ENCODE data around the gene SH3PXD2A. TPM values are rescaled to one million over a fixed set of nuclear protein-coding genes. Genes with fewer than 3 reads are reported as not detected.

The SH3PXD2A gene
- total RNA-seq, 1 donor from 2014 or later, result 17.3 TPM

DNA sequence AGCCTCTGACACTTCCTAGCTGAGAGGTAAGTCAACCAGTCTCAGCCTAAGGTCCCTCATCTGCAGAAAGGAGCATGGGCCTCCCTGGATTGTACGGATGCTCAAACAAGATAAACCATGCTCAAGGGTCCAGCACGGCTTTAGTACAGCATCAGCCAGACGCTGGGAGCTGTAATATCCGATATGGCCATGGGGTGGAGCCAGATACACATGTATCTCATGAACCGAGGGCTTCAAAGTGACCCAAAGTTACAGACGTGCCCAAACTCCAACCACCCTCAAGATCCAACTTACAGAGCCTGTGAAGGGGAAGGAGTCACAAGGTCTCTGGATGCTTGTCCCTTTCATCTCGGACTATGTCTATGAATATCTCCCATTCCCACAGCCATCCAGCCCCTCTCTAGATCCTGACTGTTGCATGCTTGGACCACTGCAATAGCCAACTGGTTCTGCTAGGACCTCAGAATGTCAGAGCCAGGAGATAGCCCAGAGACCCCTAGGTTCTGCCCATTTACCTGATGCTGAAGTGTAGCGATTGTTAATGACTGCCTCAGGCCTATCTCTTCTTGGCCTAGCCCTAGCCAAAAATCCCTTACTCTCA lies 142.4 kb downstream of the SH3PXD2A start:
- H3K4me2 ChIP-seq (ENCODE audit: low read length), result no peak overlapping the region
- DNase-seq (ENCODE audit: low read depth) (peak; percentile 41), FAIRE-seq (peak; percentile 98)
- no peak overlapping the region for H3K9ac ChIP-seq (ENCODE audit: low read length)
- H3K27me3 ChIP-seq (ENCODE audit: insufficient read depth, low read length), result no peaks in the 10 kb centered on the region
- no peak overlapping the region for H3K4me3 Mint-ChIP-seq (ENCODE audit: unreplicated experiment)
- H3K4me3 ChIP-seq (ENCODE audit: insufficient read depth, low read depth, low read length), result no peak overlapping the region
- TF ChIP-seq, protein P1, sequence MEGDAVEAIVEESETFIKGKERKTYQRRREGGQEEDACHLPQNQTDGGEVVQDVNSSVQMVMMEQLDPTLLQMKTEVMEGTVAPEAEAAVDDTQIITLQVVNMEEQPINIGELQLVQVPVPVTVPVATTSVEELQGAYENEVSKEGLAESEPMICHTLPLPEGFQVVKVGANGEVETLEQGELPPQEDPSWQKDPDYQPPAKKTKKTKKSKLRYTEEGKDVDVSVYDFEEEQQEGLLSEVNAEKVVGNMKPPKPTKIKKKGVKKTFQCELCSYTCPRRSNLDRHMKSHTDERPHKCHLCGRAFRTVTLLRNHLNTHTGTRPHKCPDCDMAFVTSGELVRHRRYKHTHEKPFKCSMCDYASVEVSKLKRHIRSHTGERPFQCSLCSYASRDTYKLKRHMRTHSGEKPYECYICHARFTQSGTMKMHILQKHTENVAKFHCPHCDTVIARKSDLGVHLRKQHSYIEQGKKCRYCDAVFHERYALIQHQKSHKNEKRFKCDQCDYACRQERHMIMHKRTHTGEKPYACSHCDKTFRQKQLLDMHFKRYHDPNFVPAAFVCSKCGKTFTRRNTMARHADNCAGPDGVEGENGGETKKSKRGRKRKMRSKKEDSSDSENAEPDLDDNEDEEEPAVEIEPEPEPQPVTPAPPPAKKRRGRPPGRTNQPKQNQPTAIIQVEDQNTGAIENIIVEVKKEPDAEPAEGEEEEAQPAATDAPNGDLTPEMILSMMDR (IDR thresholded peaks at IDR 0.05; ENCODE audit: insufficient read depth, low read depth, low read length), result peak; percentile 93
- TF ChIP-seq EZH2 (IDR thresholded peaks at IDR 0.05; ENCODE audit: insufficient read depth, low read length), result no peak
- no peak overlapping the region for H3K27ac Mint-ChIP-seq (ENCODE audit: unreplicated experiment)
- H3K36me3 ChIP-seq (ENCODE audit: insufficient read depth, low read length), result no peaks in the 10 kb centered on the region
- no peak overlapping the region for H2AFZ ChIP-seq (ENCODE audit: low read depth, low read length)
- H3K27me3 Mint-ChIP-seq (ENCODE audit: low read depth, unreplicated experiment), result no peaks in the 10 kb centered on the region
- peaks cover 32% of the 10 kb centered on the region for H3K4me1 Mint-ChIP-seq (ENCODE audit: low read depth, unreplicated experiment)
- H3K4me1 ChIP-seq (ENCODE audit: insufficient read depth, low read length), result peaks cover 25% of the 10 kb centered on the region
- no peaks in the 10 kb centered on the region for H3K79me2 ChIP-seq (ENCODE audit: insufficient read depth, low read length)
- no peaks in the 10 kb centered on the region for H3K9me3 Mint-ChIP-seq (ENCODE audit: unreplicated experiment)
- H3K9me3 ChIP-seq (ENCODE audit: insufficient read depth, low read depth, low read length), result no peaks in the 10 kb centered on the region
- H3K36me3 Mint-ChIP-seq (ENCODE audit: low read depth, unreplicated experiment), result peaks cover 5% of the 10 kb centered on the region
- peaks cover 3% of the 10 kb centered on the region for H4K20me1 ChIP-seq (ENCODE audit: insufficient read depth, low read length)
- no peak overlapping the region for H3K27ac ChIP-seq (ENCODE audit: low read depth, low read length)

DNA sequence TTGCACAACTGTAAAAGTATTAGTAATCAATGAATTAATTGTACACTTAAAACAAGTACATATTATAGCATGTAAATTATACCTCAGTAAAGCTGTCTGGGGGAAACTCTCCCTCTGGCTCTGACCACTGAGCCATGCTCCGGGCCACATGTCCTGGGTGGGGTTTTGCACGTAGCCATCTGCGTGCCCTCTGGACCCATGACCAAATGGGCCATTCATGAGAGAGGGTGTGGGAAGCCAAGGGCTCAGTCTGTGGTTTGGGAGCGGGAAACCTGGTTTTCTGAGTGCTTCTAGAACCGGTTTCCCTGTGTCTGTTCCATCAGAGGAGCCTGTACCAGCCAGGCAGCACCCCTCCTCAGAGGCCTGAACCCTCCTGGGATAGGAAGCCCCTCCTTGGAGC lies 143.2 kb downstream of the SH3PXD2A start:
- Histone ChIP-seq H3K4me3 (ENCODE audit: insufficient read depth, low read depth, low read length) (no peak overlapping the region), H3K27me3 (ENCODE audit: insufficient read depth, low read length) (no peaks in the 10 kb centered on the region), H3K27ac (ENCODE audit: low read depth, low read length) (no peak overlapping the region), H3K4me2 (ENCODE audit: low read length) (no peak overlapping the region), H2AFZ (ENCODE audit: low read depth, low read length) (no peak overlapping the region), H3K79me2 (ENCODE audit: insufficient read depth, low read length) (no peaks in the 10 kb centered on the region), H3K9ac (ENCODE audit: low read length) (no peak overlapping the region), H3K4me1 (ENCODE audit: insufficient read depth, low read length) (peaks cover 25% of the 10 kb centered on the region), H3K36me3 (ENCODE audit: insufficient read depth, low read length) (no peaks in the 10 kb centered on the region), H3K9me3 (ENCODE audit: insufficient read depth, low read depth, low read length) (no peaks in the 10 kb centered on the region), H4K20me1 (ENCODE audit: insufficient read depth, low read length) (peaks cover 3% of the 10 kb centered on the region)
- Mint-ChIP-seq H3K4me1 (ENCODE audit: low read depth, unreplicated experiment) (peaks cover 26% of the 10 kb centered on the region), H3K27ac (ENCODE audit: unreplicated experiment) (no peak overlapping the region), H3K4me3 (ENCODE audit: unreplicated experiment) (no peak overlapping the region), H3K27me3 (ENCODE audit: low read depth, unreplicated experiment) (no peaks in the 10 kb centered on the region), H3K9me3 (ENCODE audit: unreplicated experiment) (no peaks in the 10 kb centered on the region), H3K36me3 (ENCODE audit: low read depth, unreplicated experiment) (no peaks in the 10 kb centered on the region)
- no peak for TF ChIP-seq EZH2 (IDR thresholded peaks at IDR 0.05; ENCODE audit: insufficient read depth, low read length)
- TF ChIP-seq, protein P1 (IDR thresholded peaks at IDR 0.05; ENCODE audit: insufficient read depth, low read depth, low read length), result no peak
- DNase-seq (ENCODE audit: low read depth) (no peak), FAIRE-seq (no peak)

DNA sequence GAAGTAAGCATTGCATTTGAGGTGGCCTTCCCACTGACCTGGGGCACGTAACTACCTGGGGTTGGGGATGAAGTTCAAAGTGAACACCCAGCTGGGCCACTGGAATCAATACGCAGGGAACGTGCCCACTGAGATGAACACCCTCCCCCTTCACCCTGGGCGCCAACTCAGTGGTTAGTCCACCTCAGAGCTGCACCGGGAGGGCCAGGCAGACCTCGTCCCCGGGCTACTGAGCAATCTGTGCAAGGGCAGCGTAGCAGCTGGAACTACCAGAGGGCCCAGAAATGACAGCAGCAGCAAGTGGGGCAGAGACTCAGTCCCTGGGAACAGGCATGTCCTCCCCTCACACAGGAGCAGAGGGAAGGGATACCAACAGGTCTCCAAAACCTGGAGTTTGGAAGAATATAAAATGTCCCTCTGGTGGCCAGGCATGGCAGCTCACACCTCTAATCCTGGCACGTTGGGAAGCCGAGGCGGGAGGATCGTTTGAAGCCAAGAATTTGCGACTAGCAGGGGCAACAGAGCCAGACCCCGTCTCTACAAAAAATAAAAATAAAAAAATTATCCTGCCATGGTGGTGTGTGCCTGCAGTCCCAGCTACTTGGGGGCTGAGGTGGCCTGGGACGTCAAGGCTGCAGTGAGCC lies 143.9 kb downstream of the SH3PXD2A start:
- Histone ChIP-seq H3K9ac (ENCODE audit: low read length) (no peak overlapping the region), H3K27ac (ENCODE audit: low read depth, low read length) (no peak overlapping the region), H3K9me3 (ENCODE audit: insufficient read depth, low read depth, low read length) (no peaks in the 10 kb centered on the region), H3K4me2 (ENCODE audit: low read length) (no peak overlapping the region), H3K27me3 (ENCODE audit: insufficient read depth, low read length) (no peaks in the 10 kb centered on the region), H3K36me3 (ENCODE audit: insufficient read depth, low read length) (no peaks in the 10 kb centered on the region), H3K79me2 (ENCODE audit: insufficient read depth, low read length) (no peaks in the 10 kb centered on the region), H3K4me3 (ENCODE audit: insufficient read depth, low read depth, low read length) (no peak overlapping the region), H2AFZ (ENCODE audit: low read depth, low read length) (no peak overlapping the region), H3K4me1 (ENCODE audit: insufficient read depth, low read length) (peaks cover 24% of the 10 kb centered on the region), H4K20me1 (ENCODE audit: insufficient read depth, low read length) (peaks cover 3% of the 10 kb centered on the region)
- no peaks in the 10 kb centered on the region for H3K9me3 Mint-ChIP-seq (ENCODE audit: unreplicated experiment)
- no peaks in the 10 kb centered on the region for H3K36me3 Mint-ChIP-seq (ENCODE audit: low read depth, unreplicated experiment)
- H3K4me3 Mint-ChIP-seq (ENCODE audit: unreplicated experiment), result peak overlapping the region; percentile 27
- TF ChIP-seq EZH2 (IDR thresholded peaks at IDR 0.05; ENCODE audit: insufficient read depth, low read length), result no peak
- FAIRE-seq (no peak), DNase-seq (ENCODE audit: low read depth) (no peak)
- H3K4me1 Mint-ChIP-seq (ENCODE audit: low read depth, unreplicated experiment), result peaks cover 25% of the 10 kb centered on the region
- no peaks in the 10 kb centered on the region for H3K27me3 Mint-ChIP-seq (ENCODE audit: low read depth, unreplicated experiment)
- no peak overlapping the region for H3K27ac Mint-ChIP-seq (ENCODE audit: unreplicated experiment)
